Esophagus muscularis mucosa (tissue), 4 donors: ENCODE results near the gene CALML4. TPM values are rescaled to one million over a fixed set of nuclear protein-coding genes. Genes with fewer than 3 reads are reported as not detected.
A peak's percentile ranks its signal among the peaks of the same experiment; 100 is the strongest.

ENCODE experiments used
- DNase-seq: peaks from one replicate; pipeline ENCODE4 v3.0.0-alpha.2; 2017; ENCODE audit errors: extremely low spot score
- H3K27ac ChIP-seq, 4 donors: fragments of 200-600 bp; sonication (generic); replicated peaks in 1 of 4; 1 replicate in 3 of 4; 2 replicates in 1 of 4; pipeline ENCODE4 v1.5.1; 2016 to 2019; ENCODE audit warnings: mild to moderate bottlenecking in 1 of 4
- H3K27me3 ChIP-seq, 4 donors: fragments of 200-600 bp; sonication (generic); one replicate each; pipeline versions ENCODE4 v1.5.1 to v1.6.0; 2016 to 2019
- H3K36me3 ChIP-seq, 4 donors: fragments of 200-600 bp; sonication (generic); one replicate each; pipeline ENCODE4 v1.5.1; 2016 to 2019
- H3K4me1 ChIP-seq, 4 donors: fragments of 200-600 bp; sonication (generic); one replicate each; pipeline ENCODE4 v1.5.1; 2016 to 2019
- H3K4me3 ChIP-seq, 4 donors: fragments of 200-600 bp; sonication (generic); 1 replicate in 2 of 4; 2 replicates in 2 of 4; pipeline ENCODE4 v1.5.1; 2016 to 2019; ENCODE audit warnings: mild to moderate bottlenecking in 4 of 4, moderate library complexity in 1 of 4
- H3K9me3 ChIP-seq, 4 donors: fragments of 200-600 bp; sonication (generic); 1 replicate in 3 of 4; 2 replicates in 1 of 4; pipeline ENCODE4 v1.5.1; 2016 to 2019
- EP300 ChIP-seq: sonication (generic); formaldehyde crosslinking; IDR thresholded peaks from one replicate; pipeline ENCODE4 v1.6.1; 2017; ENCODE audit warnings: antibody characterized with exemption
- POLR2A ChIP-seq: fragments of 450-650 bp; IDR thresholded peaks from one replicate; pipeline ENCODE4 v1.6.1; 2017; ENCODE audit warnings: antibody characterized with exemption, moderate library complexity, mild to moderate bottlenecking, low read depth
- POLR2AphosphoS5 ChIP-seq, 2 donors: sonication (generic); formaldehyde crosslinking; IDR thresholded peaks; one replicate each; pipeline ENCODE4 v1.6.1; 2017; ENCODE audit warnings: antibody characterized with exemption in 2 of 2
- WGBS: methylation state at CpG from one replicate; pipeline ENCODE4 v1.1.5; 2018; 5-methylcytosine and 5-hydroxymethylcytosine counted together
- intact Hi-C: fragments of 100-400 bp; cut with DNase I; formaldehyde crosslinking; loops from one replicate; pipeline ENCODE4 v1.15.1; 2023
- total RNA-seq, 4 donors: library from RNA; depleted of rRNA; stranded (reverse); fragments of >200 nt; gene quantifications; one replicate each; pipeline versions ENCODE4 v1.1.0 to v1.2.1, GENCODE V29; 2016
- TF ChIP-seq, protein P1 (sequence below), 3 experiments: fragments of 200-600 bp in 2 of 3; fragments of 450-650 bp in 1 of 3; sonication (generic) in 2 of 3; IDR thresholded peaks; one replicate each; pipeline ENCODE4 v1.5.1; 2017 to 2019; ENCODE audit warnings: antibody characterized with exemption in 3 of 3, mild to moderate bottlenecking in 2 of 3, moderate library complexity in 1 of 3

Gene CALML4
- total RNA-seq, 4 donors from 2014 or later: 14.2 to 45.8 (median 32.1) TPM

DNA sequence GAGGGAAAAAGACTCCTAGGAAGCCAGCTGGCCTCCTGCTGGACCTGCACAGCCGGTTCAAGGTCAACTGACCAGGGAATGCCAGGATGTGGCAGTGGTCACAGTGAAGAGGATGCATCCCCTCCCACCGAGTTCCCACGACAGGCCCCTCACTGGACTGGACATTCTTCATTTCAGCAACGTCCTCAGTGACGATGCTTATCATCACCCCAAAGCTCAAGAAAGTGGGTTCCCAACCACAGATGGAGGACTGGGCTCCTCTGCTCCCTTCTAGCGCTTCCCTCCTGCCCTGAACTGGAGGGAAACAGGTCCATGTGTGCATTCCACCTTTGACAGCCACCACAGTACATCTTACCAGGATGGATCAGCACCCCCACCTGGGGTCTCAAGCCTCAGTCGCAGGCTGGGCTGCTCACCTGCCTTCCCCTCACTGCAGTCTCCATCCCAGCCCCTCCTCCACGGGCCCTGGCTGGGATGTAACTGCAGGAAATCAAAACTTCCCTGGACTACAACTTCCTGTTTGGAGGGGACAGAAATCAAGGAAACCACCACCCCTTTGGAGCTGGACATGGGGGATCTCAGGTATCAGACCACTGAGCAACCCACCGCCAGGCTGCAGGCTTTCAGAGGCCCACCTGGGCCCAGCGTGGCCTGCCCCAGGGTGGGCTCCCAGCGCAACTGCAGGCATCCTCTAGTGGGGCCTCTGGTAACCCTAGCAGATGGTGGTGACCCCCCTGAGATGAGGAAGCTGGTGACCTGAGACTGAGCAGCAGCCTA, 7.3 kb downstream of the CALML4 start:
- H3K4me3 ChIP-seq: no peak overlapping the region
- no peaks in the 10 kb centered on the region for H3K9me3 ChIP-seq
- intact Hi-C loops: no loop called here
- H3K36me3 ChIP-seq: peaks cover 0 to 27% (median 15%) of the 10 kb centered on the region in 4 donors
- peak overlapping the region in 1 of 4 donors; percentile 66 for H3K27ac ChIP-seq
- TF ChIP-seq EP300: no peak
- no peak for TF ChIP-seq POLR2A
- TF ChIP-seq, protein P1, sequence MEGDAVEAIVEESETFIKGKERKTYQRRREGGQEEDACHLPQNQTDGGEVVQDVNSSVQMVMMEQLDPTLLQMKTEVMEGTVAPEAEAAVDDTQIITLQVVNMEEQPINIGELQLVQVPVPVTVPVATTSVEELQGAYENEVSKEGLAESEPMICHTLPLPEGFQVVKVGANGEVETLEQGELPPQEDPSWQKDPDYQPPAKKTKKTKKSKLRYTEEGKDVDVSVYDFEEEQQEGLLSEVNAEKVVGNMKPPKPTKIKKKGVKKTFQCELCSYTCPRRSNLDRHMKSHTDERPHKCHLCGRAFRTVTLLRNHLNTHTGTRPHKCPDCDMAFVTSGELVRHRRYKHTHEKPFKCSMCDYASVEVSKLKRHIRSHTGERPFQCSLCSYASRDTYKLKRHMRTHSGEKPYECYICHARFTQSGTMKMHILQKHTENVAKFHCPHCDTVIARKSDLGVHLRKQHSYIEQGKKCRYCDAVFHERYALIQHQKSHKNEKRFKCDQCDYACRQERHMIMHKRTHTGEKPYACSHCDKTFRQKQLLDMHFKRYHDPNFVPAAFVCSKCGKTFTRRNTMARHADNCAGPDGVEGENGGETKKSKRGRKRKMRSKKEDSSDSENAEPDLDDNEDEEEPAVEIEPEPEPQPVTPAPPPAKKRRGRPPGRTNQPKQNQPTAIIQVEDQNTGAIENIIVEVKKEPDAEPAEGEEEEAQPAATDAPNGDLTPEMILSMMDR (IDR thresholded peaks at IDR 0.05): no peak
- no peak for TF ChIP-seq POLR2AphosphoS5 (IDR thresholded peaks at IDR 0.05)
- peak; percentile 70 for DNase-seq
- H3K27me3 ChIP-seq: no peaks in the 10 kb centered on the region
- peaks cover 12 to 80% (median 56%) of the 10 kb centered on the region in 4 donors for H3K4me1 ChIP-seq
- 87% methylated on average over 10 of the region's 11 CpGs for WGBS

DNA sequence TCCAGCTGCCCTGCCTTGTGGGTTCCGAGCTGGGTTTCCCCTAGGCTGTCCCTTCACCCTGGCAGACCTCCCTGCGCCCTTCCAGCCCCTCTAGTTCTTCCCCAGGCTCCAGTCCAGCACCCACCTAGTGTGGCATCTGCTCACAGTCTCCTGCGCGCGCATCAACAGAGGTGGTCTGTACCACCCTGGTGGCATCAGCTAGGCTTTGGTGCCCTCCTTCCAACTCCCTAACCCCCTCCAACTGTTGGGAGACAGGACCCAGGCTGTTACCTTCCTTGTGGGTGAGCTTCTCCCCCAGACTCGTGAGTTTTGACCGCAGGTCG, 8.0 kb downstream of the CALML4 start:
- no peak for TF ChIP-seq EP300
- H3K9me3 ChIP-seq: no peaks in the 10 kb centered on the region
- WGBS: 95% methylated on average over 8 of the region's 8 CpGs
- H3K27me3 ChIP-seq: no peaks in the 10 kb centered on the region
- H3K4me1 ChIP-seq: peaks cover 12 to 80% (median 60%) of the 10 kb centered on the region in 4 donors
- H3K36me3 ChIP-seq: peaks cover 0 to 34% (median 22%) of the 10 kb centered on the region in 4 donors
- no peak for DNase-seq
- peak overlapping the region; percentile 39 to 66 (median 50) for H3K27ac ChIP-seq
- intact Hi-C loops: no loop called here
- no peak overlapping the region for H3K4me3 ChIP-seq

DNA sequence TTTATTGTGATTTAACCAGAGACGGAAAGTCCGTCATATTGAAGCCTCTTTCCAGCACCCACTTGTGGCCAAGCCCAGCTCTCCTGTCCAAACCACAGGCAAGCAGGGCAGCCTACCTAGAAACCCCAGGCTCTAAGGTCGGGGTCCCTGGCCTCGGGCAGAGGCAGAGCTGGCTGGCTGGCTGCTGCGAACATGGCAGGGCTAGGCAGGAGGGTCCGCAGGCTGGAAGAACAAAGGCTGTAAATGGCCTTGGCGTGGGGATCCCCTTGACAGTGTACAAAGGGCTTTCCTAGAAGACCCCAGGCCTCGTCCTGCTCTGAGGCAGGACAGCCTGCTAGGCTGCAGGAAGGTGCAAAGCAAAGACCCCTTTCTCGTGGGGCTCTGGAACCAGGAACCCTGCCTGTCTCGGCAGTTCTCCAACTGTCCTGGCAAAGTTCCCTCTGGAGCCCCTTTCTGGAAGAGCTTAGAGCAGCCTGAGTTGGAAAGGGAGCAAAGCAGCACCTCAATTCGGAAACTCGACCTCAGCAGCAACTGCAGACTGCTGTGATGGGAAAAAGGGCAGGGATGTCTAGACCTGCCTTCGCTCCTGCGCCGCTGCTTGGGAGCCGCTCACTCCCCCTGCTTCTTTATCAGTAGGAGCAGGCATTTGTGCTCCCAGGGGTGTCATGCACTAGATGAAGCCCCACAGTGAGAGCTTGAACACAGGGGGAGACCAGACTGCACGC, 8.5 kb downstream of the CALML4 start:
- no peak for TF ChIP-seq POLR2A
- TF ChIP-seq, protein P1 (IDR thresholded peaks at IDR 0.05): no peak
- no peak for TF ChIP-seq POLR2AphosphoS5 (IDR thresholded peaks at IDR 0.05)
- TF ChIP-seq EP300: no peak
- Histone ChIP-seq H3K9me3 (no peaks in the 10 kb centered on the region), H3K4me3 (no peak overlapping the region), H3K27ac (peak overlapping the region; percentile 39 to 66 (median 50)), H3K36me3 (peaks cover 0 to 36% (median 25%) of the 10 kb centered on the region in 4 donors), H3K4me1 (peaks cover 12 to 80% (median 60%) of the 10 kb centered on the region in 4 donors), H3K27me3 (no peaks in the 10 kb centered on the region)
- WGBS: 75% methylated on average over 17 of the region's 17 CpGs
- intact Hi-C loops: no loop called here
- peak; percentile 89 for DNase-seq

DNA sequence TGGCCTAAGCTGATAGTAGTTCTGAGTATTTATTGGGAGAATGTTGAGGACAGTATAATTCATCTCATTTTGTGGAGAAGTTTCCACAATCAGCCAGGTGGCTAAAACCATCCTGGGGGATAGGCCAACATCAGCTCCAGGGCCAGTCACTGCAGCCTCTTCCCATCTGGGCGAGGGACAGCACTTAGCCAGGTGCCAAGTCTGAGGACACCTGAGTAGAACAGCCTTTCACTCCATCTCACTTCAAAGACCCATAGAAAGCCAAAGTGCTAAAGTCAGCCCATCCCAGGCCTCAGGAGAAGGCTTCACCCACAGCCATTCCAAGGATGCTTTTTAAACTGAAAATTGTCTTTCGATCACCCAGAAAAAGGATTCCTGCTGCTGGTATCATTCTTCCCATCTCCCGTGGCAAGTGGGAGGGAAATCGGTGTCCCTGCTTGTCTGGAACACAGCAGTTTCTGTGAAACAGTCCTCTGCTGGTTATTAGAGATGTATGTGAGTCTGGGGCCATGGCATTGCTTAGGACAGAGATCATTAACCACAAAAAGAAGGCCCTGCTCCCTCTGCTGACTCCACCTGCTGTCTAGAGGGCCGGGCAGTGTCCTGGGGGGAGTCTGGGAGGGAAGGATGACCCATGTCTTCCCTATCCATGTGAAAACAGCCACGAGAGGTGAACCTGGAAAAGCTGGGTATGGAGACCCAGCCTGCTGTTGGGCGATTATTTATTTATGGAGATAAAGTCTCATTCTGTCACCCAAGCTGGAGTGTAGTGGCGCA, 9.6 kb downstream of the CALML4 start:
- H3K4me3 ChIP-seq: no peak overlapping the region
- peaks cover 0 to 38% (median 29%) of the 10 kb centered on the region in 4 donors for H3K36me3 ChIP-seq
- TF ChIP-seq EP300 (no peak), POLR2AphosphoS5 (IDR thresholded peaks at IDR 0.05) (no peak), POLR2A (no peak)
- TF ChIP-seq, protein P1 (IDR thresholded peaks at IDR 0.05): no peak
- no peaks in the 10 kb centered on the region for H3K27me3 ChIP-seq
- H3K27ac ChIP-seq: peak overlapping the region; percentile 39 to 66 (median 50)
- intact Hi-C loops: no loop called here
- no peaks in the 10 kb centered on the region for H3K9me3 ChIP-seq
- peak; percentile 70 for DNase-seq
- peaks cover 8 to 75% (median 59%) of the 10 kb centered on the region in 4 donors for H3K4me1 ChIP-seq
- 88% methylated on average over 8 of the region's 8 CpGs for WGBS
